H9 (cell line): ENCODE results near the gene MCRIP1. TPM values are rescaled to one million over a fixed set of nuclear protein-coding genes. Genes with fewer than 3 reads are reported as not detected.
A peak's percentile ranks its signal among the peaks of the same experiment; 100 is the strongest.

Experiments
- DNase-seq: peaks from one replicate; pipeline ENCODE4 v3.0.0-alpha.2; 2017
- H2AFZ ChIP-seq: one replicate; pipeline ENCODE4 v1.6.1; 2013; ENCODE audit warnings: mild to moderate bottlenecking, low read length, control low read depth, moderate library complexity
- H2AK5ac ChIP-seq: 2 replicates; pipeline ENCODE4 v1.6.1; 2013; ENCODE audit warnings: low read length, control low read depth, mixed read lengths; ENCODE audit not compliant: insufficient read length
- H2BK120ac ChIP-seq: one replicate; pipeline ENCODE4 v1.6.1; 2013; ENCODE audit warnings: low read depth, mild to moderate bottlenecking, low read length, control low read depth, inconsistent platforms; ENCODE audit not compliant: poor library complexity, severe bottlenecking
- H2BK12ac ChIP-seq: 2 replicates; pipeline ENCODE4 v1.6.1; 2013; ENCODE audit warnings: low read length, control low read depth, mixed read lengths, low read depth; ENCODE audit not compliant: insufficient read length
- H2BK15ac ChIP-seq: 2 replicates; pipeline ENCODE4 v1.6.1; 2013; ENCODE audit warnings: low read depth, low read length, control low read depth
- H2BK20ac ChIP-seq: one replicate; pipeline ENCODE4 v1.6.1; 2013; ENCODE audit warnings: low read depth, mild to moderate bottlenecking, low read length, control low read depth, inconsistent platforms; ENCODE audit not compliant: poor library complexity, severe bottlenecking
- H2BK5ac ChIP-seq: 2 replicates; pipeline ENCODE4 v1.6.1; 2013; ENCODE audit warnings: low read length, control low read depth, mixed read lengths; ENCODE audit not compliant: insufficient read length
- H3K14ac ChIP-seq: 2 replicates; pipeline ENCODE4 v1.6.1; 2013; ENCODE audit warnings: low read length, control low read depth; ENCODE audit not compliant: insufficient read depth
- H3K18ac ChIP-seq: 2 replicates; pipeline ENCODE4 v1.6.1; 2013; ENCODE audit warnings: low read depth, mild to moderate bottlenecking, mixed read lengths, low read length, control low read depth; ENCODE audit not compliant: insufficient read length
- H3K23ac ChIP-seq: 2 replicates; pipeline ENCODE4 v1.6.1; 2013; ENCODE audit warnings: low read length, control low read depth, mixed read lengths, low read depth; ENCODE audit not compliant: insufficient read length
- H3K23me2 ChIP-seq: 2 replicates; pipeline ENCODE4 v1.6.1; 2013; ENCODE audit warnings: low read depth, mild to moderate bottlenecking, mixed read lengths, low read length, control low read depth; ENCODE audit not compliant: insufficient read length, poor library complexity, severe bottlenecking
- H3K27ac ChIP-seq: 2 replicates; pipeline ENCODE4 v1.5.1; 2013; ENCODE audit warnings: low read length, control low read depth, mixed read lengths, low read depth; ENCODE audit not compliant: insufficient read length
- H3K27me3 ChIP-seq: 2 replicates; pipeline ENCODE4 v1.6.1; 2013; ENCODE audit warnings: low read length, control low read depth, inconsistent platforms; ENCODE audit not compliant: insufficient read depth
- H3K4ac ChIP-seq: 2 replicates; pipeline ENCODE4 v1.6.1; 2013; ENCODE audit warnings: low read depth, mild to moderate bottlenecking, control low read depth, inconsistent platforms, low read length, moderate library complexity
- H3K4me1 ChIP-seq: 2 replicates; pipeline ENCODE4 v1.6.1; 2013; ENCODE audit warnings: low read length, control low read depth, inconsistent platforms; ENCODE audit not compliant: insufficient read depth
- H3K4me2 ChIP-seq: 2 replicates; pipeline ENCODE4 v1.6.1; 2013; ENCODE audit warnings: low read length, control low read depth, mixed read lengths; ENCODE audit not compliant: insufficient read length, insufficient read depth
- H3K56ac ChIP-seq: 2 replicates; pipeline ENCODE4 v1.6.1; 2013; ENCODE audit warnings: low read depth, mild to moderate bottlenecking, mixed read lengths, low read length, control low read depth; ENCODE audit not compliant: insufficient read length
- H3K79me1 ChIP-seq: 2 replicates; pipeline ENCODE4 v1.6.1; 2013; ENCODE audit warnings: low read depth, mild to moderate bottlenecking, moderate library complexity, low read length, control low read depth, inconsistent platforms; ENCODE audit not compliant: insufficient read depth, poor library complexity, severe bottlenecking
- H3K79me2 ChIP-seq: 2 replicates; pipeline ENCODE4 v1.6.1; 2013; ENCODE audit warnings: low read length, control low read depth, inconsistent platforms; ENCODE audit not compliant: insufficient read depth
- H3K9ac ChIP-seq: 2 replicates; pipeline ENCODE4 v1.6.1; 2013; ENCODE audit warnings: low read length, control low read depth, mixed read lengths; ENCODE audit not compliant: insufficient read length; ENCODE audit errors: extremely low read depth
- H3K9me3 ChIP-seq: one replicate; pipeline ENCODE4 v1.6.1; 2013; ENCODE audit warnings: low read depth, low read length, inconsistent platforms; ENCODE audit not compliant: control insufficient read depth
- H3T11ph ChIP-seq: one replicate; pipeline ENCODE4 v1.6.1; 2013; ENCODE audit warnings: mild to moderate bottlenecking, low read length, control low read depth, inconsistent platforms
- H4K20me1 ChIP-seq: one replicate; pipeline ENCODE4 v1.6.1; 2013; ENCODE audit not compliant: control insufficient read depth, insufficient read length, insufficient read depth
- H4K5ac ChIP-seq: 2 replicates; pipeline ENCODE4 v1.6.1; 2013; ENCODE audit warnings: low read depth, mild to moderate bottlenecking, mixed read lengths, low read length, control low read depth; ENCODE audit not compliant: insufficient read length
- H4K8ac ChIP-seq: replicated peaks from 2 replicates; pipeline ENCODE4 v1.6.1; 2013; ENCODE audit warnings: low read length, control low read depth, mixed read lengths, low read depth; ENCODE audit not compliant: insufficient read length
- H4K91ac ChIP-seq: 2 replicates; pipeline ENCODE4 v1.6.1; 2013; ENCODE audit warnings: low read depth, mild to moderate bottlenecking, moderate library complexity, mixed read lengths, low read length, control low read depth; ENCODE audit not compliant: insufficient read length
- H3K27ac Mint-ChIP-seq, 3 experiments: 2 replicates in 2 of 3; 3 replicates in 1 of 3; pipeline ENCODE4 v1.8.0; 2020 to 2021; ENCODE audit warnings: mixed read lengths in 3 of 3, mild to moderate bottlenecking in 1 of 3, moderate library complexity in 1 of 3
- H3K27me3 Mint-ChIP-seq: 2 replicates; pipeline ENCODE4 v1.8.0; 2021; ENCODE audit warnings: low read depth, mild to moderate bottlenecking, moderate library complexity, mixed read lengths
- H3K36me3 Mint-ChIP-seq, 3 experiments: 2 replicates in 2 of 3; 3 replicates in 1 of 3; pipeline ENCODE4 v1.8.0; 2020 to 2021; ENCODE audit warnings: low read depth in 3 of 3, mixed read lengths in 3 of 3; ENCODE audit not compliant: insufficient read depth in 1 of 3
- H3K4me1 Mint-ChIP-seq, 2 experiments: 2 replicates each; pipeline ENCODE4 v1.8.0; 2020; ENCODE audit warnings: mixed read lengths in 2 of 2
- H3K4me3 Mint-ChIP-seq, 2 experiments: 2 replicates in 1 of 2; 3 replicates in 1 of 2; pipeline ENCODE4 v1.8.0; 2020 to 2021; ENCODE audit warnings: mild to moderate bottlenecking in 2 of 2, mixed read lengths in 2 of 2, moderate library complexity in 1 of 2
- H3K9me3 Mint-ChIP-seq, 2 experiments: 2 replicates in 1 of 2; 3 replicates in 1 of 2; pipeline ENCODE4 v1.8.0; 2020; ENCODE audit warnings: mild to moderate bottlenecking in 2 of 2, mixed read lengths in 2 of 2, moderate library complexity in 1 of 2
- WGBS: extraction: QIAGEN DNeasy Blood & Tissue Kit; methylation state at CpG from one replicate; pipeline ENCODE4 v1.1.7; 2013; ENCODE audit warnings: missing lambda C conversion rate, low lambda C conversion rate, mixed read lengths; ENCODE audit not compliant: insufficient read length; ENCODE audit errors: extremely low coverage; 5-methylcytosine and 5-hydroxymethylcytosine counted together
- total RNA-seq: library from RNA; stranded (reverse); gene quantifications from 2 replicates; pipeline ENCODE4 v1.2.1, GENCODE V29; 2021
- TF ChIP-seq, protein P1 (sequence below): fragments of 200-600 bp; sonication (generic); conservative IDR thresholded peaks from 3 replicates; pipeline ENCODE4 v1.8.0; 2021; ENCODE audit warnings: antibody characterized with exemption, mild to moderate bottlenecking

The MCRIP1 gene
- total RNA-seq, 1 experiment from 2014 or later = 118 TPM

- 0 out of 7 replicates have a peak overlapping the region, but pooled peaks of 1 of the 3 experiments have one; percentile 6 for H3K27ac Mint-ChIP-seq
- no CpG with 5 or more reads among the region's 5 CpGs for WGBS
Measured at GRCh38 chr17:81877569-81877968, 44.5 kb upstream of the MCRIP1 start.

More at GRCh38 chr17:81877569-81877968, 44.5 kb upstream of the MCRIP1 start:
- Histone ChIP-seq H4K91ac (no peak overlapping the region), H2BK120ac (no peak overlapping the region), H3K14ac (no peak overlapping the region), H3K9ac (no peak overlapping the region), H2BK15ac (no peak overlapping the region; the same call in 1 of the 2 replicates), H3K23me2 (no peaks in the 10 kb centered on the region), H4K8ac (no peak overlapping the region), H3K4me1 (no peaks in the 10 kb centered on the region), H3K23ac (no peak overlapping the region), H3K4me2 (no peak overlapping the region), H4K20me1 (no peaks in the 10 kb centered on the region), H2AK5ac (no peak overlapping the region), H2BK12ac (no peak overlapping the region), H2BK5ac (no peak overlapping the region), H3K79me1 (no peaks in the 10 kb centered on the region), H3T11ph (no peak overlapping the region), H3K27ac (no peak overlapping the region), H4K5ac (no peak overlapping the region), H3K9me3 (no peaks in the 10 kb centered on the region), H3K56ac (no peak overlapping the region), H2AFZ (no peak overlapping the region), H3K79me2 (no peaks in the 10 kb centered on the region), H3K18ac (no peak overlapping the region), H2BK20ac (no peak overlapping the region), H3K4ac (no peak overlapping the region), H3K27me3 (no peaks in the 10 kb centered on the region)
- Mint-ChIP-seq H3K4me1 (0 out of 4 replicates have a peak, but pooled peaks cover 0 to 2% of the 10 kb centered on the region in 2 experiments), H3K36me3 (peaks cover 11 to 44% (median 40%) of the 10 kb centered on the region in 3 experiments), H3K27me3 (no peaks in the 10 kb centered on the region; the same call in 1 of the 2 replicates), H3K4me3 (no peak overlapping the region), H3K9me3 (no peaks in the 10 kb centered on the region; a peak in 1 of 5 replicates)
- TF ChIP-seq, protein P1, sequence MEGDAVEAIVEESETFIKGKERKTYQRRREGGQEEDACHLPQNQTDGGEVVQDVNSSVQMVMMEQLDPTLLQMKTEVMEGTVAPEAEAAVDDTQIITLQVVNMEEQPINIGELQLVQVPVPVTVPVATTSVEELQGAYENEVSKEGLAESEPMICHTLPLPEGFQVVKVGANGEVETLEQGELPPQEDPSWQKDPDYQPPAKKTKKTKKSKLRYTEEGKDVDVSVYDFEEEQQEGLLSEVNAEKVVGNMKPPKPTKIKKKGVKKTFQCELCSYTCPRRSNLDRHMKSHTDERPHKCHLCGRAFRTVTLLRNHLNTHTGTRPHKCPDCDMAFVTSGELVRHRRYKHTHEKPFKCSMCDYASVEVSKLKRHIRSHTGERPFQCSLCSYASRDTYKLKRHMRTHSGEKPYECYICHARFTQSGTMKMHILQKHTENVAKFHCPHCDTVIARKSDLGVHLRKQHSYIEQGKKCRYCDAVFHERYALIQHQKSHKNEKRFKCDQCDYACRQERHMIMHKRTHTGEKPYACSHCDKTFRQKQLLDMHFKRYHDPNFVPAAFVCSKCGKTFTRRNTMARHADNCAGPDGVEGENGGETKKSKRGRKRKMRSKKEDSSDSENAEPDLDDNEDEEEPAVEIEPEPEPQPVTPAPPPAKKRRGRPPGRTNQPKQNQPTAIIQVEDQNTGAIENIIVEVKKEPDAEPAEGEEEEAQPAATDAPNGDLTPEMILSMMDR = no peak
- no peak for DNase-seq
